Testis (tissue), 3 donors: ENCODE results near the gene HK1. TPM values are rescaled to one million over a fixed set of nuclear protein-coding genes. Genes with fewer than 3 reads are reported as not detected.

ENCODE experiments used
- DNase-seq: peaks from one replicate; pipeline ENCODE4 v3.0.0-alpha.2; 2019
- H3K27ac ChIP-seq, 2 donors: fragments of 200-600 bp; sonication (generic); one replicate each; pipeline ENCODE4 v1.5.1; 2019
- H3K27me3 ChIP-seq: fragments of 200-600 bp; sonication (generic); one replicate; pipeline ENCODE4 v1.5.1; 2019
- H3K36me3 ChIP-seq: fragments of 200-600 bp; sonication (generic); one replicate; pipeline ENCODE4 v1.5.1; 2017; ENCODE audit warnings: low read depth; ENCODE audit errors: missing control alignments
- H3K4me1 ChIP-seq: fragments of 200-600 bp; sonication (generic); one replicate; pipeline ENCODE4 v1.5.1; 2019
- H3K4me3 ChIP-seq, 2 donors: fragments of 200-600 bp; sonication (generic); one replicate each; pipeline ENCODE4 v1.5.1; 2017 to 2019
- H3K9me3 ChIP-seq: fragments of 200-600 bp; sonication (generic); one replicate; pipeline ENCODE4 v1.5.1; 2017
- CTCF ChIP-seq, 3 experiments: fragments of 450-650 bp in 2 of 3; fragments of 200-600 bp in 1 of 3; sonication (generic) in 1 of 3; IDR thresholded peaks; one replicate each; pipeline ENCODE4 v1.5.1; 2016 to 2019; ENCODE audit warnings: antibody characterized with exemption in 3 of 3, mild to moderate bottlenecking in 2 of 3, moderate library complexity in 1 of 3
- POLR2A ChIP-seq: fragments of 450-650 bp; IDR thresholded peaks from one replicate; pipeline ENCODE4 v1.6.1; 2017; ENCODE audit warnings: antibody characterized with exemption, mild to moderate bottlenecking, moderate library complexity
- WGBS, 2 donors: methylation state at CpG; one replicate each; pipeline ENCODE4 v1.1.5; 2018; 5-methylcytosine and 5-hydroxymethylcytosine counted together
- intact Hi-C: fragments of 100-400 bp; cut with DNase I; formaldehyde crosslinking; loops from one replicate; pipeline ENCODE4 v1.15.1; 2023; ENCODE audit warnings: low total_unique reads
- polyA plus RNA-seq: library from polyadenylated mRNA; stranded (reverse); fragments of 350-450 nt; fragmentation: Illumina TruSeq; extraction: RNeasy Lipid Tissue Mini Kit (QIAGEN cat#74804); gene quantifications from one replicate; pipeline ENCODE4 v1.2.3, GENCODE V29; 2014; ENCODE audit warnings: low read depth, low replicate concordance; ENCODE audit not compliant: insufficient read depth
- total RNA-seq, 2 donors: library from RNA; depleted of rRNA; stranded (reverse); fragments of >200 nt; gene quantifications; one replicate each; pipeline ENCODE4 v1.2.3, GENCODE V29; 2016

The HK1 gene
- total and polyA plus RNA-seq, 3 donors from 2014 or later = 62.3 to 179 (median 143) TPM

DNA sequence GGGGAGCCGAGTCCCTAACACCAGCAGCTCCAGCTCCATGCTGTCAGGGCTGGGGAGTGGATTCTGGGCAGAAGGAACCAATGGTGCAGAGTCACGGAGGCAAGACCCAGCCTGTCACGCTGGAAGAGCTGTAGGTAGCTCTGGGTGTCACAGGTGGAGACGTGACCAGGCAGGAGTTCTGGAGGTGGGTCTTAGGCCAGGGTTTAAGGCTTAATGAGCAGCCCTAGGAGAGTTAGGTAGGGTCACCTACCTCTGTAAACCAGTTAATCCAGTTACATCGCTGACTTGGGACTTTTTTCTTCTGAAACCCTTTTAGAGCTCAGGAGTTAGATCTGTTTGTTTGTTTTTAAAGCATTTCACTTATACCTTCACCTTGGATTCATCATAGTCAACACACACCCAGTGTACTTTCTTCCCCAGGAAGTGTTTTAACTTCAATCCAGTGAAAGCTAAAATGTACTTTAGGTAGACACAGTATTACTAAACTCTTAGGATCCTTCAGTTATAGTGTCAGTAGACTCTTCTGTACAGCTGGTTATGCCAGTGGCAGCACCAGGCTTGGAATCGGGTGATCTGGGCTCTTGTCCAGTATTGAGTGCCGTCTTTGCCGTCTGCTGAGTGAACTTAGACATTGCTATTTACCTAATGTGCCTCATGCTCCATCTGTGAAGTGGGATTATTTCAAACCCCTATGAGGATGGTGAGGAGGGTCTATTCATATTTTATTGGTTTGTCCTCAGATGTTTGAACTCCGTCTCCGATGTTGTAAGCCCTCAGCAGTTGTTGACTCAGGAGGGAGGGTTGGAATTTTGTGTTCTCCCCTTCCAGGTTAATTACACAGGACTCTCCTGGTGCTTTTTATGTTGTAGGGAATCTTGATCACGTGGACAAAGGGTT is 107.4 kb downstream of the HK1 start:
- intact Hi-C loops = no loop called here
- Histone ChIP-seq H3K4me1 (no peaks in the 10 kb centered on the region), H3K4me3 (no peak overlapping the region), H3K36me3 (no peaks in the 10 kb centered on the region), H3K27ac (no peak overlapping the region), H3K27me3 (no peaks in the 10 kb centered on the region), H3K9me3 (no peaks in the 10 kb centered on the region)
- 93 to 94% methylated on average over 11 of the region's 11 CpGs for WGBS, 2 donors
- no peak for DNase-seq
- TF ChIP-seq CTCF (IDR thresholded peaks at IDR 0.05) (no peak), POLR2A (no peak)

- no peaks in the 10 kb centered on the region for H3K27me3 ChIP-seq
- TF ChIP-seq CTCF (IDR thresholded peaks at IDR 0.05) (no peak), POLR2A (no peak)
- no peaks in the 10 kb centered on the region for H3K9me3 ChIP-seq
- no peak for DNase-seq
- intact Hi-C loops = no loop called here
- no peak overlapping the region for H3K27ac ChIP-seq
- no peaks in the 10 kb centered on the region for H3K36me3 ChIP-seq
- 92 to 93% methylated on average over 3 of the region's 3 CpGs for WGBS, 2 donors
- peaks cover 3% of the 10 kb centered on the region for H3K4me1 ChIP-seq
- H3K4me3 ChIP-seq = no peak overlapping the region
Measured at GRCh38 chr10:69387500-69387899, 109.2 kb downstream of the HK1 start.

- H3K36me3 ChIP-seq = no peaks in the 10 kb centered on the region
- TF ChIP-seq CTCF (IDR thresholded peaks at IDR 0.05) (no peak), POLR2A (no peak)
- 83 to 96% methylated on average over 2 of the region's 2 CpGs for WGBS, 2 donors
- H3K9me3 ChIP-seq = no peaks in the 10 kb centered on the region
- no peak overlapping the region for H3K4me3 ChIP-seq
- H3K27me3 ChIP-seq = no peaks in the 10 kb centered on the region
- no peak overlapping the region for H3K27ac ChIP-seq
- DNase-seq = no peak
- H3K4me1 ChIP-seq = peaks cover 3% of the 10 kb centered on the region
- intact Hi-C loops = no loop called here
Measured at GRCh38 chr10:69388488-69388887, 110.2 kb downstream of the HK1 start.

- H3K36me3 ChIP-seq = no peaks in the 10 kb centered on the region
- peaks cover 3% of the 10 kb centered on the region for H3K4me1 ChIP-seq
- no peaks in the 10 kb centered on the region for H3K9me3 ChIP-seq
- no peak overlapping the region for H3K4me3 ChIP-seq
- WGBS, 2 donors = 73 to 82% methylated on average over 7 to 8 of the region's 8 CpGs
- no peak for DNase-seq
- no peak for TF ChIP-seq CTCF (IDR thresholded peaks at IDR 0.05)
- no peak for TF ChIP-seq POLR2A
- H3K27ac ChIP-seq = no peak overlapping the region
- no peaks in the 10 kb centered on the region for H3K27me3 ChIP-seq
- intact Hi-C loops = loop anchor here (5.0 kb wide), 1 partner anchor 153 kb away; no protein-coding TSS in a partner anchor
Measured at GRCh38 chr10:69389827-69390490, 111.7 kb downstream of the HK1 start.
